AG20443 (cell line): ENCODE measurements around the gene ULK4.

Source experiments
- DNase-seq: peaks from one replicate; pipeline ENCODE4 v3.0.0; 2012; ENCODE audit warnings: low spot score, mixed read lengths

Gene ULK4

GRCh38 chr3:41219424-41219823 is 742.5 kb downstream of the ULK4 start:
- DNase-seq = no peak

GRCh38 chr3:41216993-41217392 is 744.9 kb downstream of the ULK4 start:
- no peak for DNase-seq

- no peak for DNase-seq
Observed at GRCh38 chr3:41216422-41216821, 745.5 kb downstream of the ULK4 start.

- DNase-seq = no peak
Observed at GRCh38 chr3:41213588-41213987, 748.3 kb downstream of the ULK4 start.

DNA sequence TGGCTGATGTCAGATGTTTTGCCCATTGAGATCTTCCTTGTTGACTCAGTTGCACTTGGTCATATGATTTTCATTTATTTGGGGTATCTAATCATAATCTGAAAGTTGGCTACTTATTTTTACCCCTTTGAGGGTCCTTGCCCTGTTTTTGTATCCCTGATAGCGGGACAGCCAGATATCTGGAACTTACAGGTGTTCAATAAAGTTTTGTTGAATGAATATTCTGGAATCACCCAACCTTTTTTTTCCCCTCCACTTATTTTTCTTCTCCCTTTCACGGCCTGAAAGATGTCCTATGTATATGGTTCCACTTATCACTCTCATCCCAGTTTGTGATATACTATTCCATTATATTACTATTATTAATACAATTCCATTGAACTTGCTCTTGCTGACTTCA is 749.8 kb downstream of the ULK4 start:
- no peak for DNase-seq

DNA sequence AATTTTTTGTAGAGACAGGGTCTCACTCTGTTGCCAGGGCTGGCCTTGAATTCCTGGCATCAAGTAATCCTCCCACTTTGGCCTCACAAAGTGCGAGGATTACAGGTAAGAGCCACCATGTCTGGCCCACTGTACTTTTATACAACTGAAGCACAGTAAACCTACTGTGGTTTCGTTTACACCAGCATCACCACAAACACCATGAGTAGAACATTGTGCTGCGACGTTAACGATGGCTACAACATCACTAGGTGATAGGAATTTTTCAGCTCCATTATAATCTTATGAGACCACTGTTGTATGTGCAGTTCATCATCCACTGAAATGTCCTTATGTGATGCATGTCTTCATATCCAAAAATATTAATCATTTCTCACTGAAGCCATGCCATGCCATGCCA is 750.9 kb downstream of the ULK4 start:
- no peak for DNase-seq

DNA sequence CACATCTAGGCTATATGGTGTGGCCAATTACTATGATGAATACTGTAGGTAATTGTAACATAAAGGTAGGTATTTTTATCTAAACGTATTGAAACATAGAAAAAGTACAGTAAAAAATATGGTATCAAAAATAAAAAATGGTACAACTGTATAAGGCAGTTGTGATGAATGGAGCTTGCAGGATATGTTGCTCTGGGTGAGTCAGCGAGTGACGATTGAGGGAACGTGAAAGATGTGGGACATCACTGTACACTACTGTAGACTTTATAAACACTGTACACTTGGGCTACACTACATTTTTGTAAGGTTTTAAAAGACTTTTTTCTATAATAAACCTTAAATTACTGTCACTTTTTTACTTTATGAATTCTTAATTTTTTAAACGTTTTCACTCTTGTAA is 752.3 kb downstream of the ULK4 start:
- no peak for DNase-seq

DNA sequence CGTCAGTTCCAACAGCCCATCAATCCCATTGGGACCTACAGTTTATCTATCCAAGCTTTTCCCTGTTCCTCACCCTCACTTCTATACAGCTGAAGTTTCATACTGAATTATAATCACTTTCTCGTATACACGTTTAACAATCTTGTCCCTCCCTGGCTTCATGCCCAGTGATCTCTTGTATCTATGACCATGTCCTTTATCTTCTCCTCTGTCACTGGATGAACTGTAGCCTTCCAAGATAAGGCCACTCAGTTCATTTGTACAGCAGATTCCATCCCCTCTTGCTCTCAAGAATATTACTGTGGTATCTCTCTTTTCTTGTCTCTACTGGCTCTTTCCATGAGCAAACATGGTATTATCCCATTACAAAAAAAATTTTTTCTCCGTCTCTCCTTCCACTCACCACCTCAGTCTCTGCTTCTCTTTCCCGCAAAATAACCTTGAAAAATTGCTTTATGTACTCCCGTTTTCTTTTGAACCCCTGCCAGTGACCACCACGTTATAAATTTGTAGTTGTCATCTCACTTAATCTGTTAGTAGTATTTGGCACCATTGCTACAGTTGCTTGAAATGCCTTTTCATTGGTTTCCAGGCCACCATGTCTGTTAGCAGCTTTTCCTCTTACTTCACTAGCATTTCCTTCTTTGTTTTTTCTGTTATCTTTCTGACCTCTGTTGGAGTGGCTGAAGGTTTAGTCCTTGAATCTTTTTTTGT is 753.2 kb downstream of the ULK4 start:
- no peak for DNase-seq

- DNase-seq = no peak
Observed at GRCh38 chr3:41207355-41207754, 754.5 kb downstream of the ULK4 start.

GRCh38 chr3:41205591-41205990 is 756.3 kb downstream of the ULK4 start:
- DNase-seq = no peak

DNA sequence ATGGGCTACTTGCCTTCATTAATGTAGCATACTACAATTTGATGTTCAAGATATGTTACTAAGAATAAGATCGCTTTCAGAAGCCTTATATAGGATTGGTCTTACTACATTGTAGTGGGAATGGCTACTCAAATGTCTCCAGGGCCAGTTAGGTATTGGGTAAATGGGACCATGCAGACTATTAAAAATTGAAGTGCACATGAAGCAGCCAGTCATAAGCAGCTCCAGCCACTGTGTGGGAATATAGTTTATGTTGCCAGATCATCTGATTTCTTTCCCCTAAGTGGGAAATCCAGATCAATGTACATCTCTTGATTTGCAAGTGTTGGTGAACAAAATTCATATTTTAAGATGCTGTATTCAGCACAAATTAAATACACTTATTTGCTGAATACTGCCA is 757.5 kb downstream of the ULK4 start:
- no peak for DNase-seq

- peak; percentile 34 for DNase-seq
Observed at GRCh38 chr3:41202834-41203345, 759.0 kb downstream of the ULK4 start.

- DNase-seq = no peak
Observed at GRCh38 chr3:41202075-41202833, 759.6 kb downstream of the ULK4 start.

DNA sequence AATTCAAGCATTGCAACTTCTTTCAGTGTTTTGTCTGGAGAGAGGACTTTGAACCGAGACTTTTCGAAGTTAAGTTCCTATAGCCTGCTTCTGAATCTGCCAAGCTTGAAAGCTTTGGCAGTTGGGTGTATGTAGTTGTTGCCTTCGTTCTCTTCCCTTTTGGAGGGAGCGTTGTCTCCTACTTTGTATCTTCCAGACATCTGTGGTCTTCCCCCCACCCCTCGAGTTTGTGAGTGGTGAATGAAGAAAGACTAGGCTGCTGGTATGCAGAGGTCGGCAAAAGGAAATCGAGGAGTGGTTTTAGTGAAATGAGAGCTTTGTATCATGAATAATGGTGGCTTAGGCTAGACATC is 761.3 kb downstream of the ULK4 start:
- DNase-seq = peak; percentile 35

DNA sequence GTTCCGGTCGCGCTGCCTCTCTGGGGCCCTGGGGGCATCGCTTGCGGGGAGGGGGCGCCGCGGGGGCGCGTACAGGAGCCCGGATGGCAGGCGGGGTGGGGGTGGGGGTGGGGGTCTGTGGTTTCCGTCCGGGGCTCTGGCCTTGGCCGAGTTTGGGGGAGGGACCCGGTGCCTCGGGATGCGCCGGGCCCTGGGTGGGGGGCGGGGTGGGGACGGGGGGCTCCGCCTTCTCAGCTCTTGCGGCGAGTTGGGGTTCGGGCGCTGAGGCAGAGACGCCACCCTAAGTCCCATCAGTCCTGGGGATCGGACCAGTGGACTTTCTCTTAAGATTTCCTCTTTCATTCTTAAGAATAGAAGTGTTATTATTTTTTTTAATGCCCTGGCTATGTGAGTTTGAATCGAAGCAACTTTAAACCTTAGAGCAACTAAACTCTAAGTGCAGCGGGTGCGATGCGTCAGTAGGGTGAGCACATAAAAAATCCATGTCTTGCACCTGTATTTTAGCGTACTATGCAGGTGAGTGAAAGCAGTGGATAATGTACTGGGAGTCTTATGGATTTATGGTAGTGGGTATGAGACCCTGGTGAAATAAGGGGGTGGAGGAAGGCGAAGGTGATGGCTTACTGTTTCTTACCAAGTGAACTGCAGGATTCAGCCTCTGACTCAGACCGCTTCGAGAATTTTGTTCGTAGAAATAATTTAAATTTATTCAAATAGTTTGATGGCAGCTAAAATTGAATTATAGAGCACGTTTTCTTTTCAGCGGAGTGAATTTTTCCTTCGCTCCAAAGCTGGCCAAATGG is 761.8 kb downstream of the ULK4 start:
- peak; percentile 72 for DNase-seq

GRCh38 chr3:41198950-41199865 is 762.7 kb downstream of the ULK4 start, which contains the start of gene CTNNB1:
TSS of gene CTNNB1 (plus strand) at chr3:41199505. CDS start at chr3:41224069, 24,564 bp downstream.
- DNase-seq = peak; percentile 93

GRCh38 chr3:41198526-41198925 is 763.4 kb downstream of the ULK4 start:
- DNase-seq = no peak

GRCh38 chr3:41198046-41198445 is 763.9 kb downstream of the ULK4 start:
- no peak for DNase-seq
